Kidney epithelial cell (primary cell): ENCODE measurements around the gene GRIP1. TPM values are rescaled to one million over a fixed set of nuclear protein-coding genes. Genes with fewer than 3 reads are reported as not detected.
A peak's percentile ranks its signal among the peaks of the same experiment; 100 is the strongest.

ENCODE experiments used
- DNase-seq: peaks from one replicate; pipeline ENCODE4 v3.0.0-alpha.2; 2010; ENCODE audit warnings: low read depth
- H3K27me3 ChIP-seq: 2 replicates; pipeline ENCODE4 v1.6.0; 2011; ENCODE audit warnings: low read length; ENCODE audit not compliant: control insufficient read depth, insufficient read depth
- H3K36me3 ChIP-seq: 2 replicates; pipeline ENCODE4 v1.5.1; 2011; ENCODE audit warnings: low read length; ENCODE audit not compliant: control insufficient read depth, insufficient read depth
- H3K4me3 ChIP-seq: 2 replicates; pipeline ENCODE4 v1.5.1; 2011; ENCODE audit warnings: low read depth, mild to moderate bottlenecking, control low read depth, low read length
- total RNA-seq: library from RNA; depleted of rRNA; stranded (reverse); fragments of >200 nt; gene quantifications from 2 replicates; pipeline ENCODE4 v1.2.3, GENCODE V29; 2015
- TF ChIP-seq, protein P1 (sequence below): IDR thresholded peaks from 2 replicates; pipeline ENCODE4 v1.5.1; 2011; ENCODE audit warnings: mild to moderate bottlenecking, moderate library complexity, low read length, control low read depth, inconsistent platforms; ENCODE audit not compliant: insufficient read depth, poor library complexity, severe bottlenecking

The GRIP1 gene
- total RNA-seq, 1 donor from 2014 or later: 4.2 TPM

DNA sequence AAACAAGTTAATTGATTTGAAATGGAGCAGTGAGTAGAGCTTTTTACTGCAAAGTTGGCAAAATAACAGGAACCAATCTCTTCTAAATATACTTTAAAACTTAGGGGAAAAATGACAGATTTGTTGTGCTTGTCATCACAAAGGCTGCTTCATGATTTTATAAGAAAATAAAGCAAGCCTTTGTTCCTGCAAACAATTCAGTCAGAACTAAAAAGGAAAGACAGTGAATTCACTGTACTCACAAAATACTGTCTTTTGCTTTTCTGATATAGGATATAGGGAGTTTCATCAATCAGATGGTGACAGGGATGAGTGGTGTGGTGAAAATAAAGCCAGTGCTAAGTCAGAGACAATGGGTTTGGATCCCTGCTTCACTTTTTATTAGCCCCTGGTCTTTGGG is 250.6 kb downstream of the GRIP1 start:
- no peaks in the 10 kb centered on the region for H3K36me3 ChIP-seq
- DNase-seq: no peak
- no peaks in the 10 kb centered on the region for H3K27me3 ChIP-seq
- TF ChIP-seq, protein P1, sequence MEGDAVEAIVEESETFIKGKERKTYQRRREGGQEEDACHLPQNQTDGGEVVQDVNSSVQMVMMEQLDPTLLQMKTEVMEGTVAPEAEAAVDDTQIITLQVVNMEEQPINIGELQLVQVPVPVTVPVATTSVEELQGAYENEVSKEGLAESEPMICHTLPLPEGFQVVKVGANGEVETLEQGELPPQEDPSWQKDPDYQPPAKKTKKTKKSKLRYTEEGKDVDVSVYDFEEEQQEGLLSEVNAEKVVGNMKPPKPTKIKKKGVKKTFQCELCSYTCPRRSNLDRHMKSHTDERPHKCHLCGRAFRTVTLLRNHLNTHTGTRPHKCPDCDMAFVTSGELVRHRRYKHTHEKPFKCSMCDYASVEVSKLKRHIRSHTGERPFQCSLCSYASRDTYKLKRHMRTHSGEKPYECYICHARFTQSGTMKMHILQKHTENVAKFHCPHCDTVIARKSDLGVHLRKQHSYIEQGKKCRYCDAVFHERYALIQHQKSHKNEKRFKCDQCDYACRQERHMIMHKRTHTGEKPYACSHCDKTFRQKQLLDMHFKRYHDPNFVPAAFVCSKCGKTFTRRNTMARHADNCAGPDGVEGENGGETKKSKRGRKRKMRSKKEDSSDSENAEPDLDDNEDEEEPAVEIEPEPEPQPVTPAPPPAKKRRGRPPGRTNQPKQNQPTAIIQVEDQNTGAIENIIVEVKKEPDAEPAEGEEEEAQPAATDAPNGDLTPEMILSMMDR: no peak
- no peak overlapping the region for H3K4me3 ChIP-seq

- no peaks in the 10 kb centered on the region for H3K27me3 ChIP-seq
- no peaks in the 10 kb centered on the region for H3K36me3 ChIP-seq
- no peak for DNase-seq
- TF ChIP-seq, protein P1: no peak
- H3K4me3 ChIP-seq: no peak overlapping the region
These were observed 252.2 kb downstream of the GRIP1 start for GRCh38 chr12:66426696-66427095.

GRCh38 chr12:66423266-66423665 is 255.6 kb downstream of the GRIP1 start:
- TF ChIP-seq, protein P1: no peak
- DNase-seq: no peak
- no peaks in the 10 kb centered on the region for H3K36me3 ChIP-seq
- no peak overlapping the region for H3K4me3 ChIP-seq
- H3K27me3 ChIP-seq: no peaks in the 10 kb centered on the region

DNA sequence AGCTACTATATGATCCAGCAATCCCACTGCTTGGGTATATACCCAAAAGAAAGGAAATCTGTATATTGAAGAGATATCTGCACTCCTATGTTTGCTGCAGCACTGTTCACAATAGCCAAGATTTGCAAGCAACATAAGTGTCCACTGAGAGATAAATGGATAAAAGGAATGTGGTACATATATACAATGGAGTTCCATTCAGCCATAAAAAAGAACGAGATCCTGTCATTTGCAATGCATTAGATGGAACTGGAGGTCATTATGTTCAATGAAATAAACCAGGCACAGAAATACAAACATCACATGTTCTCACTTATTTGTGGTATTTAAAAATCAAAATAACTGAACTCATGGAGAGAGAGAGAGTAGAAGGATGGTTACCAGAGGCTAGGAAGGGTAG is 260.0 kb downstream of the GRIP1 start:
- Histone ChIP-seq H3K27me3 (no peaks in the 10 kb centered on the region), H3K4me3 (no peak overlapping the region), H3K36me3 (no peaks in the 10 kb centered on the region)
- TF ChIP-seq, protein P1: no peak
- no peak for DNase-seq

GRCh38 chr12:66417217-66417616 is 261.7 kb downstream of the GRIP1 start:
- Histone ChIP-seq H3K4me3 (no peak overlapping the region), H3K27me3 (no peaks in the 10 kb centered on the region), H3K36me3 (no peaks in the 10 kb centered on the region)
- no peak for DNase-seq
- TF ChIP-seq, protein P1: no peak

DNA sequence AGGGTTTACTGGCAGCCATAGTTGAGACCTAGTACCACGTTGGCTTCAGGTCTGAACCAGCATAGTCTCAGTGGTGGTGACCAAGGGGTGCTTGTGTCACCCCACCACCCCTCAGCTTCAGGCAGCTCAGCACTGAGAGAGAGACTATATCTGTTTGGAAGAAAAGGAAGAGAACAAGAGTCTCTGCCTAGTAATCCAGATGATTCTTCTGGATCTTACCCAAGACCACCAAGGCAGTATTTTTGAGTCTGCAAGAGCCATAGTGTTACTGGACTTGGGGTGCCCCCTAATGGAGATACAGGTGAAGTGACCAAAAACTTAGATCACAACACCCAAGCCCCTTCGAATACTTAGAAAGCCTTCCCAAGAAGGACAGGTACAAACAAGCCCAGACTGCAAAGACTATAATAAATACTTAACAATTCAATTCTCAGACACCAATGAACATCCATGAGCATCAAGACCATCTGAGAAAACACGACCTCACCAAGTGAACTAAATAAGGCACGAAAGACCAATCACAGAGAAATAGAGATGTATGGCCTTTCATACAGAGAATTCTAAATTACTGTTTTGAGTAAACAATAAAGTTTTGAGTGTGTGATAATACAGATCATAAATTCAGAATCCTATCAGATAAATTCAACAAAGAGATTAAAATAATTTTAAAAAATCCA is 269.5 kb downstream of the GRIP1 start:
- TF ChIP-seq, protein P1: peak; percentile 66
- no peaks in the 10 kb centered on the region for H3K36me3 ChIP-seq
- H3K4me3 ChIP-seq: no peak overlapping the region
- DNase-seq: no peak
- H3K27me3 ChIP-seq: no peaks in the 10 kb centered on the region
